Hematopoietic multipotent progenitor cell treated with erythropoietin and hydrocortisone succinate and interleukin-3 and kit ligand, for 17 days (in vitro differentiated cells): ENCODE data around the gene TBC1D22A.
"Not testable (repeated sequence)": the region's sequence is repeated elsewhere in the genome, so short reads cannot be mapped to it uniquely, and the experiment has no call there.

Experiments
- DNase-seq: peaks from one replicate; pipeline ENCODE4 v3.0.0-alpha.2; 2015; ENCODE audit warnings: low spot score

Gene TBC1D22A

DNA sequence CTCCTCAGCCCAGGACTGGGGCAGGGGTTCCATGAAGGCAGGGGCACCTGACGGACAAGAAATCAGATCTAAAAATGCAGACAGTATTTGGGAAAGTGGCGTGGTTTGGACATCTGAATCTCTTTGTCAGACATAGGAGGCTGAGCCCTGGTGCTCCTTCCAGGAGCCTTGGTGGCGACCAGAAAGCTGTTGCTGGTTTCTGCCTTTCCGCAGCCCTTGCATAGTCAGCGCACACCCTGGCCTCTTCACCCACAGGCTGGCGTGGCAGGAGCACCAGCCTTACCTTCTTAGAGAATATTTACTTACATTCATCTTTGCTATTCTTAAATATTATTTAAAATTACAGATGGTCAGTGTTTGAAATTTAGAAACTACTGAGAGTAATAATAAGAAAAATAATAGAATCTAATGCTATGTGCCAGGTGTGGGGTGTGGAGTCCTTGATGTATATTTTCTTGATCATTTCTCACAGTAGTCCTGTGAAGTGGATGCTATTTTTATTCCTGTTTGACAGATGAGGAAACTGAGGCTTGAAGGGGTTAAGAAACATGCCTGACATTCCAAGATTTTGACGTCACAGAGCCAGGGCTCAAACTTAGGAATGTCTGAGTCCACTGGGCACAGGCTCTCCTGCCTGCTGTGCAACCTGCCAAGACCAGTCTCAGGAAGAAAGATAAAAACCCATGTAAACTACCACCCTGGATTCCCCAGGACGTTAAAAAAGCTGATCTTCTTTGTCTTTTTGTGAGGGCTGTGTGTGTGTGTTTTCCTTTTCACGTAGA lies 51.6 kb downstream of the TBC1D22A start:
- no peak for DNase-seq

DNA sequence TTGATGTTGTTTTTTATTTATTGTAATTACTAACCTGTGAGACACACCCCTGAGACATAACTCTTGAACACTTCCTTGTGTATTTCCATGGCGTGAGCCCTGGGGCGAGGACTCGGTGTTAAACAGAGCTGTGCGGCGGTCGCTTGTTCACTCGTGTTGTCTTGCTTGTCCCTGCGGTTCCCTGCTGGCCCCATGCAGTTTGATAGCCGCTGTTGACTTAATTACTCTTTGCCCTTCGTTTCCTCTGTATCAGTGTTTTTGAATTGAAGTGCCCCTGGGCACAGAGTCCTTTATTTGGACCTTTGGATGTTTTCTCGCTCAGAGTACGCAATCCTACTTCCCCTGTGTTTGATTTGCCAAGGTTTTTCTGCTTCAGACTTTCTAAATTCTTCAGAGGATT lies 52.7 kb downstream of the TBC1D22A start:
- no peak for DNase-seq

DNA sequence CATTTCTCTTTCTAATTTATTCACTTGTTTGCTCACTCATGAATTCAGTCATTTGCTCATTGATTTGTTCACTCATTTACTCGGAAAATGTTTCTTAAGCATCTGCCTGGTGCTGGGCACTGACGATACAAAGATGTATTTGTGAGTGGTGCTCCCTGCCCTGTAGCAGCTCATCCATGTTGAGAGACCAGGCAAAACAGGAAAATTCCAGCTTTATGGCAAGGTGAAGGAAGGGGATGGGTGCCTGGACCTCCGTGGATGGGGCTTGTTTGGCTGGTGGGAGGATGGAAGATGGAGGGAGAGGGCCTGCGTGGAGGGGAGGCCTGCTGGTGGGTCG lies 53.1 kb downstream of the TBC1D22A start:
- DNase-seq = no peak

DNA sequence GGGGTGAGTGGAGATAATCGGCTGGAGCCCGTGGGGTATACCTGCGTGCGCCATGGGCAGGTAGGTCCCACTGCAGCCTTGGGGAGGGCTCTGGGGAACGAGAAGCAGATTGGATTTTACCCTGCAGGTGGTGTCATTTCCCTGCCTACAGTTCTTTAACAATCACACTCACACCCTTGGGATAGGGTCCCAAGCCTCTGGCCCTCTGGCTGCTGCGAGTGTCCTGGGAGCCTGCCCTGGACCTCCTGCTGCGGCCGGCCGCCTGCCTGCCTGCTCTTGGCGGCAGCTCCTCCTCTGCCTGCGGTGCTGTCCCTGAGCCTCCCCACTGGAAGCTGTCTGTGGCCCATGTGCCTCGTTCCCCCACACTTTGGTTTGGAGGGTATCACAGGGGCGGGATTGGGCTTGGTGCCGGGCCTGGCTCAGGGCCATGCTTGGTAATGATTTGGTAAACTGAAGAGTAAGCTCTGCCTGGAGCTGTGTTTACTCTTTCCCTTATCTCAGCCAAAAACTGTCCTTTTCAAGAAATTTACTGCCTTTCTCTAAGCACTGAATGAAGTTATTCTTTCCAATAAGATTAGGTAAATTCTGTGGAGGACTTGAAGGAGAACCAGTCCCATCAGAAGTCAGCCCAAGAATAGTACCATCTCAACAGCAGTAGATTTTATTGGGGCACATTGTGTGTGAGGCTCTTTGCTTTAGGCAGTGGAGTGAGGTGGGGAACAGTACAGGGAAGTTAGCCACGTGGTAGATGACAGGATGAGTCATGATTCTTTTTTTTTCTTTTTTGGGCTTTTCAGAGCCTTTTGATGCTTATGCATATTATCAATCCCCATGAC lies 53.7 kb downstream of the TBC1D22A start:
- no peak for DNase-seq

DNA sequence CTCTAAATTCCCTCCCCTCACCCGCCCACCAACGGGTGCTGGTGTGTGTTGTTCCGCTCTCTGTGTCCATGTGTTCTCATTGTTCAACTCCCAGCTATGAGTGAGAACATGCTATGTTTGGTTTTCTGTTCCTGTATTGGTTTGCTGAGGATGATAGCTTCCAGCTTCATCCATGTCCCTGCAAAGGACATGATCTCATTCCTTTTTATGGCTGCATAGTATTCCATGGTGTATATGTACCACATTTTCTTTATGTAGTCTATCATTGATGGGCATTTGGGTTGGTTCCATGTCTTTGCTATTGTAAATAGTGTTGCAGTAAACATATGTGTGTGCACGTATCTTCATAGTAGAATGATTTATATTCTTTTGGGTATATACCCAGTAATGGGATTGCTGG lies 54.9 kb downstream of the TBC1D22A start:
- DNase-seq = not testable (repeated sequence)

DNA sequence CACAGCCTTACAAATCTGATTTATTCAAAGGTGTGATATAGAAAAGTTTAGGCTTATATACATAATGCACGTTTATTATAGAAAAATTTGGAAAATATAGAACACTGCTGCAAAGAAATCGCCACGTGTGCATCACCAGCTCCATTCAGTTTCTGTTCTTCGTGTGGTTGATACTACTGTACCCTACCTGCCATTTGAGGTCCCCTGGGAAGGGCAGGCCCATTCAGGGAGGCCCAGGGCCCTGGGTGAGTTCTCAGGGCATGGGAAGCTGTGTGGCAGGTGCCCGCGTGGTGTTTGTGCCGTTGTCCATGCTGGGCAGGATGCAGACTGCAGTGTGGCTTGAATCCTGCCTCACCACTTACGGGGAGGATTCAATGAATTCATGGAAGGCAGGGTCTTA lies 60.8 kb downstream of the TBC1D22A start:
- no peak for DNase-seq

DNA sequence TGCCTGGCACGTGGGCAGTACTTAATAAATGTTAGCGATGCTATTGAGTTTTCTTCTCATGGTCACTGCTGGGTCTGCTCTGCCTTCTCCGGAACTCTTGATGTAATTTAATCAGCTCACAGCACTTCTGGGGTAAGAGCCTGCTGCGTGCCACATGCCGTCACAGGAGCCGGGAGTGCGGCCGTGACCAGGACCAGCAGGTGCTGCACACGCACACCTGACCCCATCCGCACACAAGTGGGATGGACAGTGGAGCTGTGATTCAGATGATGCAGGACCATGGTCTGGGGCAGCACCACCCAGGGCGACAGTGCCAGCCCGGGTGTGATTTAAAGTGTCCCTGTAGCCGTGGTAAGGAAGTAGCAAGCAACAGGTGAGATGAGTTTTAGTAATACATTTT lies 61.2 kb downstream of the TBC1D22A start:
- DNase-seq = no peak

DNA sequence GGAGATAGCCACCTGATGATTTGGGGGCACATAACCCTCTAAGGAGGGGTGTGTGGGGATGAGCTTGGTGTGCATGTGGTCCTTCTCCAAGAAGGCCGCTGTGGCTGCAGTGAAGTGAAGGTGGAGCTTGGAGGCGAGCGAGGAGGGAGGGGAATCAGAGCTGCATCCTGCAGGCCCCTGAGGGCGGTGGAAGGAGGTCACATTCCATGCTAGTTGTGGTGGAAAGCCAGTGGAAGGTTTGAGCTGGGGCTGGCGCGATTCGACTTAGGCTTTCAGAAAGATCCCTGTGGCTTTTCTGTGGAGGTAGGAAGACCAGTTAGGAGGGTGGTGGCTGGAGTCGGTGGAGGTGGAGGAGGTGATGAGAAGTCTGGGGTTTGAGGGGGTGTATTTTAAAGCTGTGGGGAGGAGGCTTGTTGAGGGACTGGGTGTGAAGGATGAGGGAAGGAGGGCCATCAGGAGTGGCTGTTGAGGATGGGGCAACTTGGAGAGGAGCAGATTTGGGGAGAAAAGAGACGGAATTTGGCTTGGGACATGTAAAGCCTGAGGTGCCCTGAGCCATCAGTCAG lies 62.0 kb downstream of the TBC1D22A start:
- DNase-seq = no peak

DNA sequence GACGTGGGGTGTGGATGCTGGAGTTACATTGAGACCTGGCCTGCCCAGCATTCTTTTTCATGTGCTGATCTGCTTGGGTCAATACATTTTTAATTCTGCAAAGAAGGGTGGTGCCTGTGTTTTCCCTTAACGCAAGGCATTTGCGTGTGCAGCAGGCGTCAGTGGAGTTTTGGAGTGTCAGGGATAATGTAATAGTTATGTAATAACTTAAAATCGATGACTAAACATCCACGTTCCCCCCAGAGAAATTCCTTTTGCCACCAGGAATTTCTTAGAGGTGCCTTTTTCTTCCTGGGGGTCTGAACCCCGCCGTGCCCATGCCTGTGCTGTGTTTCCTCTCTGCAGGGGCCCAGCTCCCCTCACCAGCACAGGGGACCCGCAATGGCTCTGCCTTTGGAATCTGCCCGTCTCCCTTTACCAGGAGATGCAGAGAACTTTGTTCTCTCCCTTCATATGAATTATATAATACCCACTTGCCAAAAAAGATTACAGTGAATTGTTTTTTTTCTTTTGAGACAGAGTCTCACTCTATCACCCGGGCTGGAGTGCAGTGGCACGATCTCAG lies 62.6 kb downstream of the TBC1D22A start:
- no peak for DNase-seq

DNA sequence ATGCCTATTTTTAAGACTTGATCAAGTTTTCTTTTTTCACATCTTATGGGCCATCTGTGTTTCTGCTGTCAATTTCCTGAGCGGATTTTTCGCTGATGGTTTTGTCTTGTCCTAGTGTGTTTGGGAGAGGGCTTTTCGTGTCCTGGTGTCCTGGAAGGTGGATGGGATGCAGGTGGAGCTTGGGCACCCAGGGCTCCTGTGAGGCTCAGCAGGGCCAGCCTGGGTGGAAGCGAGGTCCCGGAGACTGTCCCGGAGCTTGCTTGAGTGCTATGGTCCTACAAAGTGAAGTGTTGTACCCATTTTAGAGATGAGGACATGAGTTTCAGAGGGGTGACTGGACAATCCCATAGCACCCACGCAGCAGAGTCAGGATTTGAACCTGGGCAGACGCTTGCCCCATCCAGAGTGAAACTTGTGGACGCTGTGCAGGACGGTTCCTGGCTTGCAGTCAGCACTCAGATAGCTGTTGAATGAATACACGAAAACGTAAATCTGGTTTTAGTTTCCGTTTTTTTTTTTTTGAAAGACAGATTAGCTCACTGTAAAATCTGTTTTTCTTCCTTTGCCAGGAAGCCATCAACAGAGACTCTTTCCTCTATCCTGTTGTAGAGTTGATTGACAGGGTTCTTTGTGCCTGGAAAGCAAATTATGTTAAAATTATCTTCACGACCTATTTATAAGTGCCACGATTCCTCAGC lies 64.1 kb downstream of the TBC1D22A start:
- DNase-seq = no peak

DNA sequence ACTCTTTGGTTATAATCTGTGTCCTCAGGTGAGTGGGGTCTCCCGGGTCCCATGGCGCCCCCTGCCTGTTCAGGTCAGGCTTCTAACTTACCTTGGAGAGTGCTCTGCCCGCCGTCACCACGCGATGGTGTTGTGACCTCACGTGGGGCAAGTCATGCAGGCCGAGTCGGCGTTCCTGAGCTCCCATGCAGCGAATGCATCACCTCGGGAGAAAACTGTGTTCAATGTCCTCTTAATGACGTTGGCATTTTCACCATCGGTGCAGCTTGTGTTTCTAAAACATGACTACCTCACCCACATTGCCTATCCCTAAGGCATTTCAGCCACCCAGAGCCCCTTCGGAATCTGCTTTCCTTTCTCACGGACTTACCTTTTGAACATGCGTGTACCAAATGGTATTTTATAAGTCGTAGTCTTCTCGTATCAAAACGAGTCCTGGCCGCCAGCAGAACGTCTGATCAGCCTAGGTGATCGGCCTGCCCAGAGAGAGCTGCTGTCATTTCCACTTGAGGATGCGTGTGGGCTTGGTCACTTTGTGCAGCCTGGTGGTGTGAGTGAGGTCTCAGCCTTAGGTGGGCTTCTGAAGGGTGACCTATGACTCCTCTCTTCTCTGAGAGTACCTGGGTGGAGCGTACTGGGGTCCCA lies 64.8 kb downstream of the TBC1D22A start:
- DNase-seq = no peak

DNA sequence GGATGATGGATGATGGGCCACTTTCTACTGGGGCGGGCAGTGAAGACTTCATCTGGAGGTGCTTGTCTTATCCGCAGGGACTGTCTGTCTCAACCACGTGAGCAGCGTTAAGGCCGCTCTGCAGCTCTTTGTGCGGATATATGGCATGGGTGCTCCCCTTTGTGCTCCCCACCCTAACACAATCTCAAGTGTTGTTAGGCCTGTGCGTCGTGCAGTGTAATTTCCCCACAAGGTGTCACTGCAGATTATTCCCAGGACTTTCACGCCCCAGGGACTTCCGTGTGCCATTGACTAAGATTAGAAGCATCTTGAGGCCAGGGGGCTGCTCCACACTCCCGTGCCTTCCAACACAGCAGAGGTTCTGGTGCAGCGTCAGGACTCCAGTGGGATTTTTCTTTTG lies 65.3 kb downstream of the TBC1D22A start:
- no peak for DNase-seq

DNA sequence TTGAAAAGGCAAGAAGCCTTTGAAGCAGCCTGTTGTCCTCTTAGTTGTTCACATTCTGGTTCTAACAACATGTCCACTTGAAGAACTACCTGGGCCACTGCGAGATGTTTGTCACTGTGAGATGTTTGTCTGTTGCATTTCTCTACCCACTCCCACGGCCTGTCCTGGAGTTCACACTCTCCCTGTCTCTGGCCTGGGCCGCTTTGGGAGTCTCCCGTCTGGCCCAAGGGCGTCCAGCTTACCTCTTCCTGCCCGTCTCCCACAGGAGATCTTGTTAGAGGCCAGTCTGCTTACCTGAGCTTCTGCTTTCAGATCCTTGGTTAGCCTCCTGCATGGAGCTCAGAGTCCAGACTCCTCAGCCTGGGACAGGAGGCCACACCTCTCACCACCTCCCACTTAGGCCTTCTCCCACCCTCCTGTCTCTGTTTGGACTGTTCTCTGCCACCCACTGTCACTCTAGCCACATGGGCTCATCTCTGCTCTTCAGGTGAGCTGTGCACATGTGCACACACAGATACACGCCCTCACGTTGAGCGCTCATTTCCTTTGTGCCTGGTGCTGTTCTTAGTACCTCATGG lies 66.0 kb downstream of the TBC1D22A start:
- DNase-seq = no peak

DNA sequence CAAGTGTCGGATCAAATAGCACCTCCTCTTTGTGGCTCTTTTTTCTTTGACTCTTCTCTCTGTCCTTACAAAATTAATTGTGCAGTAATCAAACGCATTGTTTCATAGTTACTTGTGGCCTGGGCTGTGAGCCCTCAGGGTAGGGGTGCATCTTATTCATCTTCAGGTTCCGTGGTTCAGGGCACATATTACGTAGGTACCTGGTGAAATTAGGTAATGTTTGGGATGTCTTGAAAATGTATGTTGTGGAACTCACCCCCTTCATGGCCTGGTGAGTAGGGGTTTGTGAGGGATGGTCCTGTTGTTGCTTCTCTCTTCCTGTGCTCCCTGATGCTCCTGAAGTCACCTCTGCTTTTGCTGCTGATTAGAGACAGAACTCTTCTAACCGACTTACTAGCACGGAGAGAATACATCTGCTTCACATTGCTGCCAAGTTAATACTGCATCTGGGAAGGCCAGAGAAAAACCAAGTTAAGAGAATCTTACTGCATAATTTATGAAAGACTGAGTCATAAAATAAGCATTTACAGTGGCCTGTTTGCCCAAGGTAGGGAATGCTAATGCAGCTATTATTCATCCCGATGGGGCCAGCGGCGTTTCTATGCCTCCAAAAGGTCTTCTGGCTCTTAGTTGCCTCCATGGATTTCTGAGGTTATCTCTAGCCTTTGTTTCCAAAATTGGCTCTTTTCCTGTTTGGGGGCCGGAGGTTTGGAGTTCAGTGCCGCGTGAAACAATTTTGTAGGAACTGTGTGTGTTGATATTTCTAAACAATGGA lies 66.9 kb downstream of the TBC1D22A start:
- DNase-seq = no peak

DNA sequence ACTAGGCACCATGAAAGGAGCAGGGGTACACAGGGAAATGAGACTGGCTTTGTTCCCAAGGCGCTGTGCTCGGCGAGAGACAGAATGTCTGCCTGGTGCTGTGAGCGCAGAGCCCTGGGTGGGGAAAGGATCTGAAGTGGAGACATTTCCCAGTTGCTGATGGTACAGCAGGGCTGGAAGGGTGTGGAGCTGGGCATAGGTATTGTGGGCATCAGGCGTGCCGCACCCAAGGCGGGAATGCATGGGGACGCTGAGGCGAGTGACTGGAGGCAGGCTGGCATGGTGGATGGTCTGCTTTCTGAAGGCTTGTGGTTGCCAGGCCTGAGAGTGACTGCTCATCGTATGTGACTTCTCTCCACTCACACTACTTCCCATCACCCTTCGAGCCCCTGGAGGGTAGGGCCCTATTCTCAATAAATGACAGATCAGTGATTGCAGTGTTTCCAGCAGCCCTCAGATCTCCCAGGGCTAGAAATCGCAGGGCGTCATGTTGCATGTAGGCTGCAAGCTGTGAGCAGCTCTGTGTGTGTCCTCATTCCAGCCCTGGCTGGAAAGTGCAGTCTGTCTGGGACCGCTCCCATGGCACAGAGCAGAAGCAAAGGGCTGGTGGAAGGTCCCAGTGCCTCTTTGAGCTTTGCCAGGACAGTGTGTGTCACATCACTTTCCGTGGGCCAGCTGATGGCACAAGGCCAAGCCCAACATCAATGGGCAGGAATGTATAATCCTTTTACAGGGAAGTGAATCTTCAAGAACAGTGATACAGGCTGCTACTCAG lies 67.7 kb downstream of the TBC1D22A start:
- no peak for DNase-seq

DNA sequence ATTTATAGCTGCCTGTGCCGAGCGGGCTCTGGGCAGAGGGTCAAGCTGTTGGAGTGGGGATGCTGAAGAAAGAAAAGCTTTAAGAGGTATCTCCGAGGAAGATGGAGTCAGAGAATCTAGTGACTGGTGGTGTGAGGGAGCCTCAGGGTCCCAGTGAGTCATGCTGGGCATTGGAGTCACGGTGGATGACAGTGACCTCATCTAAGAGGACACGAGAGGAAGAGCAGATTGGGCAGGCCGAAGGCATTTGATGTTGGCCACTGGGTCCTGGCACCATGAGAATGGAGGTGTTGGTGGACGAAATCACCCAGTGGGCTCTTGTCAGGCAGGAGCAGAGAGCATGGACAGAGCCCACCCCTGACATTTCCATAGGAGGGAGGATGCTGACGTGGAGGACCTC lies 68.4 kb downstream of the TBC1D22A start:
- DNase-seq = no peak

DNA sequence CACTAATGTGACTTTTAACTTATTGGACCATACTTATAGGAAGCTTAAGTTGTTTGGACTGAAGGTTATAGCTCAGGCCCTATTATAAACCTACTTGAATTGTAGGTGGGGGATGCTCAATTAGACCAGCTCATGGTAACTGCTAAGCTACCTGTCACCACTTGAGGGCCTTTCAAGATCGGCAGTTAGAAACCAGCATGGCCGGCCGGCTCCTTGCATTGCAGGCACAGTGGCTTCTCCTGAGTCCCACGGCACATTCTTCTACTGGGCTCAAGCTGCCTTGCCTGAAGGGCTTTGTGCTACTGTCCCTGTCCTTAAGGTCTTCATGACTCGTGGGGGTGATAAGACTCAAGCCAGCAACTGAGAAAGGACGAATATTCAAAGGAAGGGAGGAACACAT lies 70.8 kb downstream of the TBC1D22A start:
- DNase-seq = no peak

DNA sequence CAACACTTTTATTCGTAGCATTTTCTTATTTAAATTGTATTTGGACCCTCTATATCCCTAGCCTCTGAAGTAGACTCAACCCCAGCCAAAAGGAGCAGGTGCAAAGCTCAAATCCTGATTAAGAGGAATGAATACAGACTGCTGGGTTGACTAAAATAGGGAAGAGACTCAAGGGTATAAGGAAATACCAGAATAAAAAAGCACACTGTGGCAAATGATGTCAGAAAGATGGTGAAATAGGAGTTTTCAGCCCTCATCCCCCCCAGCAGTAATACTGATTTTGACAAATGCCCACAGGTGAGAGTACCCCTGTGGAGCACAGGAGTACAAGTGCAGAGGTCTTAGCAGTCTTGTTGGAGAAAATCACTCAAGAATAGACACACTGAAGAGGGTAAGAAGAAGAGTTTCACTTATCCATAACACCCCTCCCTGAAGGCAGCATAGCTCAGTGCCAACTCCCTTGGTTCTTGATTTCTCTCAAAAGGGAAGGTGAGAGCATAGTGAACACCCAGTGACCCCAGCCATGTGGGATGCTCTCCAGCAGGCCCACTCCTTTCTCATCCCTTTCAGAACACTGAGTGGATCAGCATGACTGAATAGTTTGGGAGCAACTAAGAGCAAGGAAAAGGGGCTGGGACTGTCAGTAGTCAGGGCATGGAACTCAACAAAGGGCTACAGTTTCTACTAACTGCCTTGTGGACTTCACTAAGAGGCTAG lies 71.7 kb downstream of the TBC1D22A start:
- DNase-seq = no peak

DNA sequence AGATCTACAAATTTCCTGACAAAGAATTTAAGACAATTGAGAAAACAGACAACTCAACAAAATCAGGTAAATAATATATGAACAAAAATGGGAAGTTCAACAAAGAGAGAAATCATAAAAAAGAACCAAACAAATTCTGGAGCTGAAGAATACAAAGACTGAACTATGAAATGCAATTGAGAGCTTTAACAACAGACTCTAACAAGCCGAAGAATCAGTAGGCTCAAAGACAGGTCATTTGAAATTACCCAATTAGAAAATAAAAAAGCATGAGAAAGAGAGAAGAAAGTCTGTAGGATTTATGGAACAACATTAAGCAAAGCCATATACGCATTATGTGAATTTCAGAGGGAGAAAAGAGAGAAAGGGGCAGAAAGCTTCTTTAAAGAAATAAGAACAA lies 72.8 kb downstream of the TBC1D22A start:
- no peak for DNase-seq
